HCT116 (cell line): ENCODE data around the gene PANK4. TPM values are rescaled to one million over a fixed set of nuclear protein-coding genes. Genes with fewer than 3 reads are reported as not detected.

ENCODE experiments used
- ATAC-seq: fragments of 200-7000 bp; cut with Tn5 transposase; 2 replicates; pipeline ENCODE4 v1.9.1; 2020; ENCODE audit warnings: mild to moderate bottlenecking, moderate library complexity
- BruUV-seq: library from RNA; stranded (reverse); fragments of 400-500 nt; replicated peaks from 2 replicates; lab custom pipeline; 2021; lab: Mats Ljungman, UMichigan
- CTCF ChIA-PET: fragments of 300-600 bp; sonication (Branson Sonifier 250); formaldehyde crosslinking; loops from one replicate; lab custom pipeline; 2021; ENCODE audit warnings: antibody characterized with exemption; lab: Charles Lee
- POLR2A ChIA-PET: fragments of 300-600, 350-600 bp; sonication (Branson Sonifier 250); formaldehyde crosslinking; loops from one replicate; lab custom pipeline; 2021; ENCODE audit warnings: antibody characterized with exemption; lab: Charles Lee
- RAD21 ChIA-PET, 2 experiments: fragments of 300-600 bp; sonication (Branson Sonifier 250); formaldehyde crosslinking; loops; one replicate each; lab custom pipeline; 2023; ENCODE audit warnings: low total read pairs in 2 of 2; ENCODE audit not compliant: uncharacterized antibody in 2 of 2, unreplicated experiment in 2 of 2, low non-redundant PET in 1 of 2; lab: Charles Lee
- DNase-seq: peaks from one replicate; pipeline ENCODE4 v3.0.0-alpha.2; 2010; ENCODE audit warnings: low read depth, low spot score
- H2AFZ ChIP-seq: fragments of 200-600 bp; shearing (Covaris generic), sonication (generic); 2 replicates; pipeline ENCODE4 v1.6.1; 2017; ENCODE audit warnings: low read depth, mixed run types, mixed read lengths, antibody characterized with exemption, low read length; ENCODE audit not compliant: poor library complexity, severe bottlenecking
- H3K27ac ChIP-seq: 2 replicates; pipeline ENCODE4 v1.5.1; 2012; ENCODE audit warnings: low read depth, low read length
- H3K27me3 ChIP-seq: fragments of 200-600 bp; sonication (generic); 2 replicates; pipeline ENCODE4 v1.6.1; 2016; ENCODE audit warnings: mixed run types, low read length, mixed read lengths; ENCODE audit not compliant: insufficient read depth
- H3K36me3 ChIP-seq, 2 experiments: fragments of 200-500 bp in 1 of 2; fragments of 200-600 bp in 1 of 2; sonication (Bioruptor generic) in 1 of 2; sonication (generic) in 1 of 2; 2 replicates each; pipeline versions ENCODE4 v1.5.1 to v1.6.1; 2014 to 2016; ENCODE audit warnings: low read length in 2 of 2, inconsistent platforms in 1 of 2, mixed read lengths in 1 of 2, mixed run types in 1 of 2; ENCODE audit not compliant: insufficient read depth in 2 of 2, control insufficient read depth in 1 of 2
- H3K4me1 ChIP-seq, 2 experiments: fragments of 200-600 bp in 1 of 2; sonication (generic) in 1 of 2; 2 replicates each; pipeline versions ENCODE4 v1.5.1 to v1.6.1; 2012 to 2017; ENCODE audit warnings: low read length in 2 of 2, inconsistent platforms in 1 of 2, mild to moderate bottlenecking in 1 of 2, mixed read lengths in 1 of 2, mixed run types in 1 of 2, moderate library complexity in 1 of 2; ENCODE audit not compliant: insufficient read depth in 2 of 2, control insufficient read depth in 1 of 2
- H3K4me2 ChIP-seq: fragments of 200-600 bp; sonication (generic); 2 replicates; pipeline ENCODE4 v1.6.1; 2017; ENCODE audit warnings: mixed run types, low read length, mixed read lengths
- H3K4me3 ChIP-seq, 2 experiments: fragments of 200-600 bp in 1 of 2; sonication (generic) in 1 of 2; replicated peaks in 1 of 2; 2 replicates each; pipeline ENCODE4 v1.5.1; 2011 to 2016; ENCODE audit warnings: low read length in 2 of 2, control low read depth in 1 of 2, low read depth in 1 of 2, mild to moderate bottlenecking in 1 of 2, mixed read lengths in 1 of 2, mixed run types in 1 of 2
- H3K79me2 ChIP-seq: fragments of 200-600 bp; sonication (generic); 2 replicates; pipeline ENCODE4 v1.6.1; 2017; ENCODE audit warnings: mild to moderate bottlenecking, mixed run types, low read length, moderate library complexity, mixed read lengths; ENCODE audit not compliant: insufficient read depth
- H3K9ac ChIP-seq: fragments of 200-600 bp; sonication (generic); 2 replicates; pipeline ENCODE4 v1.6.1; 2016; ENCODE audit warnings: low read length, mixed read lengths
- H3K9me2 ChIP-seq: fragments of 200-600 bp; sonication (generic), shearing (Covaris generic); 2 replicates; pipeline ENCODE4 v1.6.1; 2017; ENCODE audit warnings: mixed run types, mild to moderate bottlenecking, moderate library complexity; ENCODE audit not compliant: insufficient read depth
- H3K9me3 ChIP-seq, 2 experiments: fragments of 200-500 bp in 1 of 2; fragments of 200-600 bp in 1 of 2; sonication (Bioruptor generic) in 1 of 2; sonication (generic) in 1 of 2; 2 replicates each; pipeline ENCODE4 v1.6.1; 2014 to 2017; ENCODE audit warnings: low read length in 2 of 2, mixed read lengths in 2 of 2, inconsistent platforms in 1 of 2, low read depth in 1 of 2, mild to moderate bottlenecking in 1 of 2, mixed run types in 1 of 2, moderate library complexity in 1 of 2; ENCODE audit not compliant: control insufficient read depth in 1 of 2, insufficient read depth in 1 of 2
- H4K20me1 ChIP-seq: fragments of 200-600 bp; sonication (generic), shearing (Covaris generic); 2 replicates; pipeline ENCODE4 v1.6.1; 2017; ENCODE audit warnings: mixed run types, mild to moderate bottlenecking, moderate library complexity; ENCODE audit not compliant: insufficient read depth
- ATF3 ChIP-seq: IDR thresholded peaks from 2 replicates; pipeline ENCODE4 v1.6.1; 2012
- EZH2 ChIP-seq: fragments of 200-600 bp; sonication (generic); IDR thresholded peaks from 2 replicates; pipeline ENCODE4 v1.6.1; 2017; ENCODE audit warnings: antibody characterized with exemption, mixed run types
- EZH2phosphoT487 ChIP-seq: fragments of 200-600 bp; IDR thresholded peaks from 2 replicates; pipeline ENCODE4 v1.6.1; 2018; ENCODE audit warnings: antibody characterized with exemption, borderline replicate concordance
- FOSL1 ChIP-seq: IDR thresholded peaks from 2 replicates; pipeline ENCODE4 v1.6.1; 2012; ENCODE audit warnings: low read depth
- JUND ChIP-seq: IDR thresholded peaks from 2 replicates; pipeline ENCODE4 v1.6.1; 2012
- POLR2AphosphoS5 ChIP-seq: IDR thresholded peaks from 2 replicates; pipeline ENCODE4 v1.6.1; 2011; ENCODE audit warnings: mild to moderate bottlenecking, low read depth, low read length, moderate library complexity
- RAD21 ChIP-seq: IDR thresholded peaks from 2 replicates; pipeline ENCODE4 v1.6.1; 2012; ENCODE audit warnings: low read depth, mild to moderate bottlenecking
- SRF ChIP-seq: IDR thresholded peaks from 2 replicates; pipeline ENCODE4 v1.6.1; 2012; ENCODE audit warnings: low read depth
- TCF7L2 ChIP-seq: IDR thresholded peaks from 2 replicates; pipeline ENCODE4 v1.7.0; 2011; ENCODE audit warnings: borderline replicate concordance, inconsistent platforms; ENCODE audit not compliant: insufficient read depth, insufficient read length; ENCODE audit errors: extremely low read depth
- ZFX ChIP-seq: fragments of 450-650 bp; IDR thresholded peaks from 2 replicates; pipeline ENCODE4 v1.6.1; 2017
- intact Hi-C: fragments of 100-400 bp; cut with micrococcal nuclease; formaldehyde crosslinking; loops from 2 replicates; pipeline ENCODE4 v1.10.0; 2022
- total RNA-seq: library from RNA; stranded (reverse); gene quantifications from one replicate; pipeline ENCODE4 v1.2.1, GENCODE V29; 2021; ENCODE audit not compliant: unreplicated experiment
- TF ChIP-seq, protein P1 (sequence below): IDR thresholded peaks from 2 replicates; pipeline ENCODE4 v1.6.1; 2011; ENCODE audit warnings: mild to moderate bottlenecking, low read length, moderate library complexity; ENCODE audit not compliant: insufficient replicate concordance; ENCODE audit errors: extremely low read depth
- TF ChIP-seq, protein P2 (sequence below), 3 experiments: fragments of 200-600 bp in 1 of 3; sonication (generic) in 1 of 3; IDR thresholded peaks in 2 of 3; conservative IDR thresholded peaks in 1 of 3; 2 replicates each; pipeline ENCODE4 v1.5.1; 2012 to 2017; ENCODE audit warnings: low read depth in 2 of 3, low read length in 2 of 3, antibody characterized with exemption in 1 of 3, borderline replicate concordance in 1 of 3, control low read depth in 1 of 3, mild to moderate bottlenecking in 1 of 3, mixed read lengths in 1 of 3, mixed run types in 1 of 3, moderate library complexity in 1 of 3; ENCODE audit not compliant: insufficient read depth in 1 of 3

The PANK4 gene
- total RNA-seq, 1 experiment from 2014 or later: 38.5 TPM

GRCh38 chr1:2559509-2560298 is 33.3 kb upstream of the PANK4 start:
- Histone ChIP-seq H3K4me2 (no peak overlapping the region), H3K9me2 (no peaks in the 10 kb centered on the region), H4K20me1 (no peaks in the 10 kb centered on the region), H2AFZ (no peak overlapping the region), H3K27ac (no peak overlapping the region), H3K79me2 (no peaks in the 10 kb centered on the region), H3K9me3 (no peaks in the 10 kb centered on the region), H3K9ac (no peak overlapping the region), H3K4me3 (no peak overlapping the region), H3K36me3 (no peaks in the 10 kb centered on the region), H3K27me3 (no peaks in the 10 kb centered on the region), H3K4me1 (no peaks in the 10 kb centered on the region)
- ATAC-seq: no peak
- POLR2A ChIA-PET: no interaction called here
- no peak for TF ChIP-seq POLR2AphosphoS5
- TF ChIP-seq SRF: no peak
- TF ChIP-seq EZH2phosphoT487: no peak
- no peak for TF ChIP-seq RAD21
- no peak for TF ChIP-seq FOSL1
- no peak for TF ChIP-seq EZH2
- TF ChIP-seq, protein P1, sequence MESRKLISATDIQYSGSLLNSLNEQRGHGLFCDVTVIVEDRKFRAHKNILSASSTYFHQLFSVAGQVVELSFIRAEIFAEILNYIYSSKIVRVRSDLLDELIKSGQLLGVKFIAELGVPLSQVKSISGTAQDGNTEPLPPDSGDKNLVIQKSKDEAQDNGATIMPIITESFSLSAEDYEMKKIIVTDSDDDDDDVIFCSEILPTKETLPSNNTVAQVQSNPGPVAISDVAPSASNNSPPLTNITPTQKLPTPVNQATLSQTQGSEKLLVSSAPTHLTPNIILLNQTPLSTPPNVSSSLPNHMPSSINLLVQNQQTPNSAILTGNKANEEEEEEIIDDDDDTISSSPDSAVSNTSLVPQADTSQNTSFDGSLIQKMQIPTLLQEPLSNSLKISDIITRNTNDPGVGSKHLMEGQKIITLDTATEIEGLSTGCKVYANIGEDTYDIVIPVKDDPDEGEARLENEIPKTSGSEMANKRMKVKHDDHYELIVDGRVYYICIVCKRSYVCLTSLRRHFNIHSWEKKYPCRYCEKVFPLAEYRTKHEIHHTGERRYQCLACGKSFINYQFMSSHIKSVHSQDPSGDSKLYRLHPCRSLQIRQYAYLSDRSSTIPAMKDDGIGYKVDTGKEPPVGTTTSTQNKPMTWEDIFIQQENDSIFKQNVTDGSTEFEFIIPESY: no peak
- TF ChIP-seq JUND: no peak
- TF ChIP-seq TCF7L2: no peak
- TF ChIP-seq ZFX: no peak
- TF ChIP-seq, protein P2, sequence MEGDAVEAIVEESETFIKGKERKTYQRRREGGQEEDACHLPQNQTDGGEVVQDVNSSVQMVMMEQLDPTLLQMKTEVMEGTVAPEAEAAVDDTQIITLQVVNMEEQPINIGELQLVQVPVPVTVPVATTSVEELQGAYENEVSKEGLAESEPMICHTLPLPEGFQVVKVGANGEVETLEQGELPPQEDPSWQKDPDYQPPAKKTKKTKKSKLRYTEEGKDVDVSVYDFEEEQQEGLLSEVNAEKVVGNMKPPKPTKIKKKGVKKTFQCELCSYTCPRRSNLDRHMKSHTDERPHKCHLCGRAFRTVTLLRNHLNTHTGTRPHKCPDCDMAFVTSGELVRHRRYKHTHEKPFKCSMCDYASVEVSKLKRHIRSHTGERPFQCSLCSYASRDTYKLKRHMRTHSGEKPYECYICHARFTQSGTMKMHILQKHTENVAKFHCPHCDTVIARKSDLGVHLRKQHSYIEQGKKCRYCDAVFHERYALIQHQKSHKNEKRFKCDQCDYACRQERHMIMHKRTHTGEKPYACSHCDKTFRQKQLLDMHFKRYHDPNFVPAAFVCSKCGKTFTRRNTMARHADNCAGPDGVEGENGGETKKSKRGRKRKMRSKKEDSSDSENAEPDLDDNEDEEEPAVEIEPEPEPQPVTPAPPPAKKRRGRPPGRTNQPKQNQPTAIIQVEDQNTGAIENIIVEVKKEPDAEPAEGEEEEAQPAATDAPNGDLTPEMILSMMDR (IDR thresholded peaks at IDR 0.05 in 2 of 3, conservative IDR thresholded peaks at IDR 0.05 in 1 of 3; ENCODE audit: borderline replicate concordance in 1 of 3, insufficient read depth in 1 of 3, low read depth in 2 of 3, low read length in 2 of 3): no peak
- no peak for TF ChIP-seq ATF3
- BruUV-seq: no TSS peak
- RAD21 ChIA-PET: interaction anchor here in 1 of 2 experiments (0.8 kb wide), 1 partner anchor 26 kb away, joined by 3 read pairs; no protein-coding TSS in a partner anchor
- intact Hi-C loops: no loop called here
- CTCF ChIA-PET: no interaction called here
- DNase-seq: no peak
